ENCODE measurements around the gene CD53.

Gene CD53

GRCh38 chr1:110876748-110877341, 3.9 kb downstream of the CD53 start:
- no peak for DNase-seq (ENCODE audit: low read depth in 2 of 2)

GRCh38 chr1:110877364-110877763, 4.4 kb downstream of the CD53 start:
- no peak for DNase-seq (ENCODE audit: low read depth in 2 of 2)

GRCh38 chr1:110877776-110878175, 4.8 kb downstream of the CD53 start:
- no peak for DNase-seq (ENCODE audit: low read depth in 2 of 2)

GRCh38 chr1:110878591-110878990, 5.6 kb downstream of the CD53 start:
- DNase-seq (ENCODE audit: low read depth in 2 of 2): no peak

- DNase-seq (ENCODE audit: low read depth in 2 of 2): no peak
Observed at GRCh38 chr1:110878993-110879392, 6.0 kb downstream of the CD53 start.

- peak; percentile 27 to 30 for DNase-seq (ENCODE audit: low read depth in 2 of 2)
Observed at GRCh38 chr1:110879758-110880606, 7.0 kb downstream of the CD53 start.

GRCh38 chr1:110880708-110881374, 7.9 kb downstream of the CD53 start:
- DNase-seq (ENCODE audit: low read depth in 2 of 2): peak in 1 of 2 donors; percentile 17

GRCh38 chr1:110888049-110888448, 15.1 kb downstream of the CD53 start:
- no peak for DNase-seq (ENCODE audit: low read depth in 2 of 2)

GRCh38 chr1:110888641-110889040, 15.7 kb downstream of the CD53 start:
- no peak for DNase-seq (ENCODE audit: low read depth in 2 of 2)

GRCh38 chr1:110890474-110891196, 17.7 kb downstream of the CD53 start:
- no peak for DNase-seq (ENCODE audit: low read depth in 2 of 2)

- no peak for DNase-seq (ENCODE audit: low read depth in 2 of 2)
Observed at GRCh38 chr1:110893908-110894490, 21.1 kb downstream of the CD53 start.

GRCh38 chr1:110896090-110896489, 23.1 kb downstream of the CD53 start:
- DNase-seq (ENCODE audit: low read depth in 2 of 2): no peak

- no peak for DNase-seq (ENCODE audit: low read depth in 2 of 2)
Observed at GRCh38 chr1:110897681-110898080, 24.7 kb downstream of the CD53 start.

GRCh38 chr1:110898734-110899457, 25.9 kb downstream of the CD53 start:
- no peak for DNase-seq (ENCODE audit: low read depth in 2 of 2)

- DNase-seq (ENCODE audit: low read depth in 2 of 2): no peak
Observed at GRCh38 chr1:110899458-110899843, 26.5 kb downstream of the CD53 start.

- no peak for DNase-seq (ENCODE audit: low read depth in 2 of 2)
Observed at GRCh38 chr1:110902820-110903463, 30.0 kb downstream of the CD53 start.

GRCh38 chr1:110903853-110904500, 31.0 kb downstream of the CD53 start:
- DNase-seq (ENCODE audit: low read depth in 2 of 2): no peak

- no peak for DNase-seq (ENCODE audit: low read depth in 2 of 2)
Observed at GRCh38 chr1:110912784-110913183, 39.8 kb downstream of the CD53 start.

- no peak for DNase-seq (ENCODE audit: low read depth in 2 of 2)
Observed at GRCh38 chr1:110914676-110915075, 41.7 kb downstream of the CD53 start.

GRCh38 chr1:110915804-110916203, 42.9 kb downstream of the CD53 start:
- no peak for DNase-seq (ENCODE audit: low read depth in 2 of 2)

All from stimulated activated CD4-positive, alpha-beta T cell treated with anti-CD3 and anti-CD28 coated beads, Interleukin-1b, Interleukin-23, amount 100 ng/mL, for 1 hour (primary cell).